Spinal cord (tissue), 10 donors: ENCODE measurements around the gene F2RL3. TPM values are rescaled to one million over a fixed set of nuclear protein-coding genes. Genes with fewer than 3 reads are reported as not detected.

Experiments
- DNase-seq, 6 donors: peaks; one replicate each; pipeline versions ENCODE4 v3.0.0 to v3.0.0-alpha.2; 2013 to 2015; ENCODE audit warnings: low spot score in 6 of 6, low read depth in 4 of 6
- H3K27ac ChIP-seq: one replicate; pipeline ENCODE4 v1.5.1; 2013; ENCODE audit warnings: low read depth, low read length, control low read depth
- H3K27me3 ChIP-seq: one replicate; pipeline ENCODE4 v1.6.1; 2013; ENCODE audit warnings: low read length; ENCODE audit not compliant: control insufficient read depth, insufficient read depth
- H3K36me3 ChIP-seq: one replicate; pipeline ENCODE4 v1.6.1; 2013; ENCODE audit warnings: low read length; ENCODE audit not compliant: control insufficient read depth, insufficient read depth
- H3K4me1 ChIP-seq: one replicate; pipeline ENCODE4 v1.6.1; 2013; ENCODE audit warnings: low read length; ENCODE audit not compliant: control insufficient read depth, insufficient read depth
- H3K4me3 ChIP-seq: one replicate; pipeline ENCODE4 v1.5.1; 2013; ENCODE audit warnings: low read depth, low read length, control low read depth
- H3K9me3 ChIP-seq: one replicate; pipeline ENCODE4 v1.6.1; 2013; ENCODE audit warnings: low read length; ENCODE audit not compliant: control insufficient read depth, insufficient read depth
- WGBS: methylation state at CpG from one replicate; pipeline ENCODE4 v1.1.5; 2013; ENCODE audit warnings: missing lambda C conversion rate; ENCODE audit not compliant: insufficient coverage; 5-methylcytosine and 5-hydroxymethylcytosine counted together
- polyA plus RNA-seq, 2 donors: library from polyadenylated mRNA; unstranded; fragments of 120-200 nt; gene quantifications; one replicate each; pipeline ENCODE4 v1.2.1, GENCODE V29; 2013; ENCODE audit not compliant: insufficient read length in 2 of 2
- total RNA-seq, 2 donors: library from RNA; depleted of rRNA in 1 of 2; stranded (reverse); fragments of 120-200 nt in 1 of 2; fragments of >200 nt in 1 of 2; gene quantifications; one replicate each; pipeline versions ENCODE4 v1.2.3 to v1.2.4, GENCODE V29; 2013 to 2014
- donor health status: healthy.

F2RL3 gene
- total and polyA plus RNA-seq, 4 donors, result 0.10 to 0.45 (median 0.16) TPM

- Histone ChIP-seq H3K36me3 (peaks cover 78% of the 10 kb centered on the region), H3K27ac (no peak overlapping the region), H3K4me1 (no peaks in the 10 kb centered on the region), H3K27me3 (no peaks in the 10 kb centered on the region), H3K9me3 (no peaks in the 10 kb centered on the region), H3K4me3 (no peak overlapping the region)
- no peak for DNase-seq
- WGBS, result 98% methylated on average over 7 of the region's 7 CpGs
Measured at GRCh38 chr19:16859626-16860025, 29.2 kb upstream of the F2RL3 start.

GRCh38 chr19:16860118-16860517 lies 28.7 kb upstream of the F2RL3 start:
- WGBS, result 90% methylated on average over 15 of the region's 20 CpGs
- no peaks in the 10 kb centered on the region for H3K4me1 ChIP-seq
- H3K9me3 ChIP-seq, result no peaks in the 10 kb centered on the region
- DNase-seq, result no peak
- no peak overlapping the region for H3K27ac ChIP-seq
- no peaks in the 10 kb centered on the region for H3K27me3 ChIP-seq
- H3K36me3 ChIP-seq, result peaks cover 81% of the 10 kb centered on the region
- no peak overlapping the region for H3K4me3 ChIP-seq

GRCh38 chr19:16861011-16861410 lies 27.8 kb upstream of the F2RL3 start:
- Histone ChIP-seq H3K36me3 (peaks cover 80% of the 10 kb centered on the region), H3K4me1 (no peaks in the 10 kb centered on the region), H3K27me3 (no peaks in the 10 kb centered on the region), H3K4me3 (no peak overlapping the region), H3K27ac (no peak overlapping the region), H3K9me3 (no peaks in the 10 kb centered on the region)
- DNase-seq, result no peak
- WGBS, result 100% methylated on average over 2 of the region's 3 CpGs

GRCh38 chr19:16861834-16862233 lies 27.0 kb upstream of the F2RL3 start:
- no peak for DNase-seq
- WGBS, result 82% methylated on average over 2 of the region's 5 CpGs
- Histone ChIP-seq H3K36me3 (peaks cover 82% of the 10 kb centered on the region), H3K27me3 (no peaks in the 10 kb centered on the region), H3K9me3 (no peaks in the 10 kb centered on the region), H3K4me3 (no peak overlapping the region), H3K27ac (no peak overlapping the region), H3K4me1 (no peaks in the 10 kb centered on the region)

GRCh38 chr19:16862826-16863415 lies 25.9 kb upstream of the F2RL3 start:
- Histone ChIP-seq H3K4me3 (no peak overlapping the region), H3K9me3 (no peaks in the 10 kb centered on the region), H3K27me3 (no peaks in the 10 kb centered on the region), H3K27ac (no peak overlapping the region), H3K4me1 (no peaks in the 10 kb centered on the region), H3K36me3 (peaks cover 88% of the 10 kb centered on the region)
- DNase-seq, result no peak
- 90% methylated on average over 5 of the region's 10 CpGs for WGBS

- H3K9me3 ChIP-seq, result no peaks in the 10 kb centered on the region
- H3K4me1 ChIP-seq, result no peaks in the 10 kb centered on the region
- no peak overlapping the region for H3K27ac ChIP-seq
- H3K36me3 ChIP-seq, result peaks cover 94% of the 10 kb centered on the region
- DNase-seq, result no peak
- WGBS, result 97% methylated on average over 10 of the region's 10 CpGs
- no peaks in the 10 kb centered on the region for H3K27me3 ChIP-seq
- H3K4me3 ChIP-seq, result no peak overlapping the region
Measured at GRCh38 chr19:16867211-16867610, 21.6 kb upstream of the F2RL3 start.

GRCh38 chr19:16868423-16869130 lies 20.2 kb upstream of the F2RL3 start:
- no peaks in the 10 kb centered on the region for H3K9me3 ChIP-seq
- H3K36me3 ChIP-seq, result peaks cover 97% of the 10 kb centered on the region
- no peak overlapping the region for H3K27ac ChIP-seq
- H3K4me3 ChIP-seq, result no peak overlapping the region
- WGBS, result 94% methylated on average over 20 of the region's 20 CpGs
- no peaks in the 10 kb centered on the region for H3K4me1 ChIP-seq
- no peak for DNase-seq
- no peaks in the 10 kb centered on the region for H3K27me3 ChIP-seq

GRCh38 chr19:16869331-16869972 lies 19.3 kb upstream of the F2RL3 start:
- no peak overlapping the region for H3K27ac ChIP-seq
- 95% methylated on average over 27 of the region's 30 CpGs for WGBS

GRCh38 chr19:16871871-16872270 lies 16.9 kb upstream of the F2RL3 start:
- WGBS, result 80% methylated on average over 3 of the region's 7 CpGs
- Histone ChIP-seq H3K4me3 (no peak overlapping the region), H3K9me3 (no peaks in the 10 kb centered on the region), H3K36me3 (peaks cover 89% of the 10 kb centered on the region), H3K27me3 (no peaks in the 10 kb centered on the region), H3K4me1 (peaks cover 3% of the 10 kb centered on the region), H3K27ac (no peak overlapping the region)
- DNase-seq, result no peak

More at GRCh38 chr19:16869331-16869972, 19.3 kb upstream of the F2RL3 start:
- no peaks in the 10 kb centered on the region for H3K27me3 ChIP-seq
- H3K9me3 ChIP-seq, result no peaks in the 10 kb centered on the region
- DNase-seq, result no peak
- no peak overlapping the region for H3K4me3 ChIP-seq
- H3K36me3 ChIP-seq, result peaks cover 96% of the 10 kb centered on the region
- H3K4me1 ChIP-seq, result peaks cover 3% of the 10 kb centered on the region

- Histone ChIP-seq H3K36me3 (peaks cover 89% of the 10 kb centered on the region), H3K4me1 (peaks cover 3% of the 10 kb centered on the region), H3K27me3 (no peaks in the 10 kb centered on the region), H3K4me3 (no peak overlapping the region), H3K9me3 (no peaks in the 10 kb centered on the region), H3K27ac (no peak overlapping the region)
- WGBS, result 95% methylated on average over 21 of the region's 21 CpGs
- DNase-seq, result no peak
Measured at GRCh38 chr19:16872728-16873127, 16.1 kb upstream of the F2RL3 start.
